ENCODE measurements around the gene PIP5K1A.
"Not testable (repeated sequence)": the region's sequence is repeated elsewhere in the genome, so short reads cannot be mapped to it uniquely, and the experiment has no call there.

Gene PIP5K1A

GRCh38 chr1:151197863-151198253, 494 bp upstream of the PIP5K1A start:
- peak overlapping the region; percentile 98 for H3K27ac ChIP-seq

GRCh38 chr1:151199873-151200581, 1.7 kb downstream of the PIP5K1A start:
- DNase-seq (ENCODE audit: low spot score), result peak; percentile 83
- H3K27ac ChIP-seq, result peak overlapping the region; percentile 98
- CTCF ChIA-PET, result no interaction called here
- POLR2A ChIA-PET (ENCODE audit: low non-redundant PET), result interaction anchor here (0.7 kb wide), 1 partner anchor 33 kb away, joined by 3 read pairs; no protein-coding TSS in a partner anchor
- TF ChIP-seq CTCF (conservative IDR thresholded peaks at IDR 0.05; ENCODE audit: low read depth), result no peak

More at GRCh38 chr1:151197863-151198253, 494 bp upstream of the PIP5K1A start:
- ChIA-PET POLR2A (ENCODE audit: low non-redundant PET) (no interaction called here), CTCF (no interaction called here)
- no peak for TF ChIP-seq CTCF (conservative IDR thresholded peaks at IDR 0.05; ENCODE audit: low read depth)
- DNase-seq (ENCODE audit: low spot score), result no peak

GRCh38 chr1:151205381-151205965, 7.1 kb downstream of the PIP5K1A start:
- POLR2A ChIA-PET (ENCODE audit: low non-redundant PET); DNase-seq (ENCODE audit: low spot score); CTCF ChIA-PET: not testable (repeated sequence)
- H3K27ac ChIP-seq, result peak overlapping the region; percentile 45

- POLR2A ChIA-PET (ENCODE audit: low non-redundant PET), result no interaction called here
- no peak for DNase-seq (ENCODE audit: low spot score)
- no peak for TF ChIP-seq CTCF (conservative IDR thresholded peaks at IDR 0.05; ENCODE audit: low read depth)
- CTCF ChIA-PET, result no interaction called here
- H3K27ac ChIP-seq, result peak overlapping the region; percentile 55
These were observed 12.5 kb downstream of the PIP5K1A start for GRCh38 chr1:151210830-151211229.

- DNase-seq (ENCODE audit: low spot score), result no peak
- peak overlapping the region; percentile 55 for H3K27ac ChIP-seq
- ChIA-PET POLR2A (ENCODE audit: low non-redundant PET) (no interaction called here), CTCF (interaction anchor here (0.7 kb wide), 2 partner anchors 101 to 136 kb away, joined by 3 to 4 read pairs; no protein-coding TSS in a partner anchor)
- TF ChIP-seq CTCF (conservative IDR thresholded peaks at IDR 0.05; ENCODE audit: low read depth), result no peak
These were observed 13.8 kb downstream of the PIP5K1A start for GRCh38 chr1:151211972-151212705.

GRCh38 chr1:151213560-151213959, 15.2 kb downstream of the PIP5K1A start:
- ChIA-PET CTCF (interaction anchor here (1.0 kb wide), 1 partner anchor 14 kb away, joined by 3 read pairs; no protein-coding TSS in a partner anchor), POLR2A (ENCODE audit: low non-redundant PET) (no interaction called here)

More at GRCh38 chr1:151213560-151213959, 15.2 kb downstream of the PIP5K1A start:
- no peak for DNase-seq (ENCODE audit: low spot score)
- no peak for TF ChIP-seq CTCF (conservative IDR thresholded peaks at IDR 0.05; ENCODE audit: low read depth)
- no peak overlapping the region for H3K27ac ChIP-seq

Measured in RWPE1 (cell line).